Fibroblast of skin of left quadriceps (primary cell): ENCODE measurements around the gene TBPL2.
"Not testable (repeated sequence)": the region's sequence is repeated elsewhere in the genome, so short reads cannot be mapped to it uniquely, and the experiment has no call there.

Source experiments
- DNase-seq, 2 experiments: peaks; one replicate each; pipeline ENCODE4 v3.0.0-alpha.2; 2013; ENCODE audit warnings: low read depth in 2 of 2

The TBPL2 gene

DNA sequence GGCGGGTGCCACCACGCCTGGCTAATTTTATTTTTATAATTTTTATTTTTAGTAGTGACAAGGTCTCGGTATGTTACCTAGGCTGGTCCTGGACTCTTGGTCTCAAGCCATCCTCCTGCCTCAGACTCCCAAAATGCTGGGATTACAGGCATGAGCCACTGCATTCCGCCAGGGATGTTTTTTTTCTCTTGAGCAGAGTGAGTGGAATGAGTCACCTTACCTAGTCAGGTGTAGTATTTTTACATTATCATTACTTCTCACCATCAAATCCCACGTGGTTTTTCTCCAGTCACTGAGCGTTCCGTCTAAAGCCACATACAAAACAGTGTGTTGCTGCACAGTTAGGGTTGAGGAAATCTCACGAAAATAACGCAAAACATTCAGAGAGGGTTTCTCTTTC is 870 bp upstream of the TBPL2 start:
- DNase-seq: no peak

DNA sequence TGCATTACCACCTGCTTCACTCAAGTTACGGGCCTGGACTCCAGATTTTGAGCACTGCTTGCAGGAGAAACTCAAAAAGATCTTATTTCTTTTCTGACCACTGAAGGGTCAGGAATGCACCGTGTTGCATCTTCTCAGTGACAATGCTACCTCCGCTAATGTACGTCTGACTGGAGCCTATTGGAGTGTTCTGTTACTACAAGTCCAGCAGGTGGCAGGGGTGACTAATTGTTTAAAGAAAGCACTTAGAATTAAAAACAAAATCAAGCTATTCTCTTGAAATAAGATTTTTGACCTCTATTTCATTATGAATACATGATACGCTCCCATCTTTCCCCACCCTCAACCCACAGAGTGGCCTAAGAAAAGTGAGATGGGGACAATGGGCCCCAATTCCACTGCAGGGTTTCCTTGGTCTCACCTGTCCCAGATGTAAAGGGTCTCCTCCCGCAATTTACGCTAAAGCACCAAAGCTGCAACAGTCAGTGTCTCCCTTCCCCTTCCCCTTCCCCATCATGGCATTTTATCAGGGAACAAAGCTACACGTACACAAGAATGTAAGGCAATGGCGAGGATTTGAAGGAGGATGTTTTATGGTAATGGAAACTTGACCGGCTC is 2.2 kb downstream of the TBPL2 start:
- no peak for DNase-seq

- DNase-seq: no peak
Measured at GRCh38 chr14:55436931-55437330, 3.5 kb downstream of the TBPL2 start.

- DNase-seq: no peak
Measured at GRCh38 chr14:55436519-55436918, 3.9 kb downstream of the TBPL2 start.

DNA sequence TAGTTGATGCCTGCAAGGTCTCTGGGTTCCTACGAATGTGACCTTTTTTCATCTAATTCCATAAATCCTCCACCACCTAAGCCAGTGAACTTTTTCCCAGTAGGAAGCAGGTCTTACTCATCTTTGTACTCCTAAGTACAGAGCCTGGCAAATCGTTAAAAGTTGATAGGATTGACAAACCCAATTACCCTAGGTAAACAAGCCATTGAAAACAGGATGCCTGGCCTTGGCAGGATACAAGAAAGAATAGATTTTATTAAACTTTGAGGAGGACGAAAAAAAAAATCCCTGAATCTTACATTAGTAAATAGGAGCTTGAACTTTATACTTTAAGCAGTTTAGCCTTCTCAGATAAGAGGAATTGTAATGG is 5.6 kb downstream of the TBPL2 start:
- DNase-seq: no peak

GRCh38 chr14:55433880-55434804 is 6.3 kb downstream of the TBPL2 start:
- no peak for DNase-seq

- no peak for DNase-seq
Measured at GRCh38 chr14:55432628-55433027, 7.8 kb downstream of the TBPL2 start.

DNA sequence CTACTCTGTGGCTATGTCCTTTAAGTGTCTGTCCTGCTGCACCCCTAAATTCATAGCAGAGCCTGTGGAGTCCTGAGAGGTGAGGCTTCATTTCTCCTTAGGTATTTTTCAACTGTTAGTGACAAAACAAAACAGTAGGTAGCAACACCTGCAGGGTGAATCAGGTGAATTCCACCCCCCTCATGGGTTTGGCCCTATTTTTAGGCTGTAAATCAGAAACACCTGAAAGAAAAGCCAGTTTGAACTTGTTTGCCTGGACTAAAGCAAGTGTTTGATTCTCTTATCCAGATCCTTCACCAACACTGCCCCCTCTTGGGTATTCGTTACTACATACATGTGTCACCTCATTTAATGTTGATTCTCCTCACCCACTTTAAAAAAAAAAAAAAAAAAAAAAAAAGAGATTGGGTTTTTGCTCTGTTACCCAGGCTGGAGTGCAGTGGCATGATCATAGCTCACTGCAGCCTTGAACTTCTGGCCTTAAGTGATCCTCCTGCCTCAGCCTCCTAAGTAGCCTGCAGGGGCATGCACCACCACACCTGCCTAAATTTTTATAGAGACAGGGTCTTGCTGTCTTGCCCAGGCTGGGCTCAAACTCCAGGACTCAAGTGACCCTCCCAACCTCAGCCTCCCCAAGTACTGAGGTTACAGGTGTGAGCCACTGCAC is 10.3 kb downstream of the TBPL2 start:
- peak in 1 of 2 experiments; percentile 42 for DNase-seq

- no peak for DNase-seq
Measured at GRCh38 chr14:55427439-55427838, 13.0 kb downstream of the TBPL2 start.

DNA sequence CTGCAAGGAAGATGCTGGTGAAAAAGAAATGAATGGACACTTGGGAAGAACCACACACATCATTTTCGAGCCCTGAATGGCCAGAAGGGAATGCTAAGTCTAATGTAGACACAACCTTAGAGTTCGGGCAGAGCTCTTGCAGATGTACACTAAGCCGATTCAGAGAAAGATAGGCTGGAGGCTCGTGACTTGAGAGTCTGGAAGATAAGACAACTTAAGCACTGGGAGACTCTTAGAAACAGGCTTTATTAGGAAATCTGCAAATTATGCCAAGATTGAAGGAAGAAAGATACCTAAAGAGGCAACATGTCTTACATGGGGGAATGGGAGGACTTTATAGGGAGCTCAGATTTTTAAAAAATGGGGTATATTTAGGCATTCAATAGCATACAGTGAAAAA is 13.5 kb downstream of the TBPL2 start:
- DNase-seq: no peak

DNA sequence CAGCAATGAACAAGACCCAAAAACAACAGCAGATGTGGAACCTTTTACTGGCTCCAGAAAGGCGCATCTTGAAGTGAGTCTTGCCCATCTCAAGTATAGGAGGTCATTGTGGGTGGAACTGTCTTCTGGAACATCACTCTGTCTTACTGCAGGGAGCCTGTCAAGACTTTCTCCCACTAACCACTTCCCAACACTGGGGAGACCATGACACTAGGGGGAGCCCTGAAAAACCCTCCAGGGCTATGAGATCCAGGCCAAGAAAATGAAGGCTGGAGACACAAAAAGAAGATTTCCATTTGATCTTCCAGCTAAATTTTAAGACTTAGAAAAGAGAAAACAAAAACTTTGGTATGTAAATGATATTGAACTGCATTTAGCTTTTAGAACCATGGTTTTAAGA is 15.3 kb downstream of the TBPL2 start:
- no peak for DNase-seq

- DNase-seq: no peak
Measured at GRCh38 chr14:55423969-55424368, 16.4 kb downstream of the TBPL2 start.

GRCh38 chr14:55422338-55422737 is 18.1 kb downstream of the TBPL2 start:
- DNase-seq: not testable (repeated sequence)

DNA sequence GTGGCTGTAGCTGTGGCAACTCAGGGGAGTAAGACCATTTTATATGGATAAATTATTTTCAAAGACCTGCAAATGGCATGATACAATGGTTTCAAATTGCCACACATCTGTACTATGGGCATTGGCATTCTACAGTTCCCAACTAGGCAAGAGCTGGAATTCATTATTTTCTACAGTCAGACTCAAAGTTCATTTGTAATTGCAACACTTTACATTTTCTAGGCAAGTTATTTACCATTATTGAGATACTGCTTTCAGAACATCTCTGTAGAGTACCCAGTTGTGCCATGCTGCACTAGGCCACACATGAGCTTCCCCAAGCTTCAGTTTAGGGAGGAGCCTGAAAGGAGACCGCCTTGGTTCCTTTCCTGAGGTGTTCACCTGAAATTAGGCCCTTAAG is 20.8 kb downstream of the TBPL2 start:
- DNase-seq: no peak

- no peak for DNase-seq
Measured at GRCh38 chr14:55418411-55418810, 22.0 kb downstream of the TBPL2 start.

DNA sequence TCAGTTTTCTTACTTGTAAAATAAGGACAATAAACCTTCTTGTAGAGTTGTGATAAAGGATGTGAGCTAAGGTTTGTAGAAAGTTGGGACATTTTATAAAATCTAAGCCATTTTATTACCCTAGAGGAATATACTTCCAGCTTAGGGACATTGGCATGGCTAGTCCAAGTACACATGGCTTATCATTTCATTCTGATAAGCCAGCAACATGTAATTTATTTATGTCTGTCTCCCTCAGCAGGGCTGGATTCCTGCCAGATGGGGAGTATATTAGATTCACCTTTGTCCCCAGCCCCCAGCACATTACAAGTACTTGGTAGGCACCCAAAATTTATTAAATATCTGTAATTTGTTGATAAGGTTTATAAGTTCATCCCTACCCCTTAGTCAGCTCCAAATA is 22.5 kb downstream of the TBPL2 start:
- DNase-seq: no peak

DNA sequence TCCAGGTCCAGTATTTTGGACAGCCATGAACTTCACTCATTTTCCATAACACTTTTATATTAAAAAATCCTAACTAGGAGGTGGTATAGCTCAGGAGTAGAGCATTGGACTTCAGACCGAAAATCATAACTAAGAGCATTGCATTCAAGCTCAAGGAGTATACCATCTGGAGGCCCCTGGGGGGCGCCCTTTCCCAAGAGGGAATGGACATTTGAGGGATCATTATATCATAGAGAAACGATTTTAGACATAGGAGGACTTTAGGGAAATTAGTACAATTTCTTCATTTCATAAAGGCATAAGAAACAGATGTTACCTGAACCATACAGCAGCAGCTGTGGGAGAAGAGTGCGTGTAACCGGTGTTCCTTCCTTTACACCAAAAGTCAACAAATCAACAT is 23.6 kb downstream of the TBPL2 start:
- no peak for DNase-seq

DNA sequence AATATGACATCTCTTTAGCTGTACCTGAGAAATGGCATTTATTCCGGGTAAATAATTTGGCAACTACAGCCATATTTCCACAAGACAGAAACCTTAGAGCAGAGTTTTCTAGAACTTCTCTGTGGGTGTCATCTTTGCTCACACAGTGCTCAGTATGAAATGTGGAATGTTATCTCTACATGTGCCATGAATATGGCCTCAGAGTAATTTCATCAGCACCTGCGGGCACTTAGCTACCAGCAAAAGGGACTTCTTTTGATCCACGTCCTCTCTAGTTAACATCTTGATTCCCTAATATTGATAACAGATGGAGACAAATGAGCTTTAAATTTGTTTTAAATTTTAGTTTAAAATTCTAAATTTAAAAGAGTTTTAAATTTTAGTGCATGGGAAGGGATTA is 25.9 kb downstream of the TBPL2 start:
- no peak for DNase-seq

- DNase-seq: no peak
Measured at GRCh38 chr14:55412676-55413075, 27.7 kb downstream of the TBPL2 start.

- DNase-seq: peak; percentile 65 to 70
Measured at GRCh38 chr14:55411426-55412389, 28.7 kb downstream of the TBPL2 start, which contains the start of gene ATG14. Gene ATG14, minus strand, starts transcription at chr14:55411830. Its CDS starts 8 bp downstream, at chr14:55411822.

- DNase-seq: no peak
Measured at GRCh38 chr14:55410876-55411275, 29.5 kb downstream of the TBPL2 start.
